Stimulated activated CD4-positive, alpha-beta T cell treated with anti-CD3 and anti-CD28 coated beads, Interleukin-1b, Interleukin-23, amount 100 ng/mL, for 48 hours (primary cell): ENCODE results near the gene SEPTIN1.
"Not testable (repeated sequence)": the region's sequence is repeated elsewhere in the genome, so short reads cannot be mapped to it uniquely, and the experiment has no call there.

ENCODE experiments used
- DNase-seq: peaks from one replicate; pipeline ENCODE4 v3.0.0-alpha.2; 2020

Gene SEPTIN1

DNA sequence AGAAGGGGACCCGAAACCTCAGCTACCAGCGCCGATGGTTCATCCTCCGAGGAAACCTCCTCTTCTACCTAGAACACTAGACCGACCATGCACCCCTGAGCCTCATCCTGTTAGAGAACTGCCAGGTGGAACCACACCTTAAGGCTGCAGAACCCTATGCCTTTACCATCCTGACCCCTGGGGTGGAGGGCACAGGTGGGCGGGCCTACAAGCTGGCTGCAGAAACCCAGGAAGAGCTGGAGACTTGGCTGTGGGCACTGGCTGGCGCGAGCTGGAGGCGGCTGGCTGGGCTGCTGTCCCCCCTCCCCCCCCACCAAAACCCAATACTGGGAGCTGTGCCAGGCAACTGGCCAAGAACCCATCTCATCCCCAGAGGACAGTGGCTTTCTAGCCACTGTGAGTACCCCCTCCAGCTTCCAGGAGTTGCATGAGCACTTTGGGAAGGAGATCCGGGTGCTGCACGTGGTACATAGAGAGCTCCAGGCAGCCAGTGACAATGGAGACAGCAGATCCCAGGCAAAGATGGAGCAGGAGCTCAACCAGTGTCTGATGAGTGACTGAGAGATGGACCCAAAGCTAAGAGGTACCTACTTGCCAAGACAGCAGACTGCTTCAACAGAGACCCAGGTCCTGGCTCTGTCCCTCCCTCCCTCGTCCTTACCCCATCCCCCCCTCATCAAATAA lies 25.8 kb downstream of the SEPTIN1 start:
- DNase-seq: no peak

DNA sequence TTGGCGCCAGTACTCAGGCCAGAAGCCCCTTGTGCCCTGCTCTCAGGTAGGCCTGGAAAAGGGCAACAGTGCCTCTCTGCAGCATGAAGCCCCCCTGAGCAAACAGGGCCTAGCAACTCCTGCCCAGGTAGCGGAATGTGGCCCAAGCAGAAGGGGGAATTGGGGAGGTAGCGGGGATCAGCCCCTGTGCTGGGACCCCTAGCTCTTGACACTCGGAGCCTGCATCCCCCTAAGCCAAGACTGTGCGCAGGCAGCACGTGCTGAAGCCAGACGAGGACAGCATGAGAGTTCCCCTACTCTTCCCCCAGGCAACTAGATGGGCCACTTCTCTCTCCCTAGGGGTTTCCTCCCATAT lies 26.4 kb downstream of the SEPTIN1 start:
- DNase-seq: no peak

DNA sequence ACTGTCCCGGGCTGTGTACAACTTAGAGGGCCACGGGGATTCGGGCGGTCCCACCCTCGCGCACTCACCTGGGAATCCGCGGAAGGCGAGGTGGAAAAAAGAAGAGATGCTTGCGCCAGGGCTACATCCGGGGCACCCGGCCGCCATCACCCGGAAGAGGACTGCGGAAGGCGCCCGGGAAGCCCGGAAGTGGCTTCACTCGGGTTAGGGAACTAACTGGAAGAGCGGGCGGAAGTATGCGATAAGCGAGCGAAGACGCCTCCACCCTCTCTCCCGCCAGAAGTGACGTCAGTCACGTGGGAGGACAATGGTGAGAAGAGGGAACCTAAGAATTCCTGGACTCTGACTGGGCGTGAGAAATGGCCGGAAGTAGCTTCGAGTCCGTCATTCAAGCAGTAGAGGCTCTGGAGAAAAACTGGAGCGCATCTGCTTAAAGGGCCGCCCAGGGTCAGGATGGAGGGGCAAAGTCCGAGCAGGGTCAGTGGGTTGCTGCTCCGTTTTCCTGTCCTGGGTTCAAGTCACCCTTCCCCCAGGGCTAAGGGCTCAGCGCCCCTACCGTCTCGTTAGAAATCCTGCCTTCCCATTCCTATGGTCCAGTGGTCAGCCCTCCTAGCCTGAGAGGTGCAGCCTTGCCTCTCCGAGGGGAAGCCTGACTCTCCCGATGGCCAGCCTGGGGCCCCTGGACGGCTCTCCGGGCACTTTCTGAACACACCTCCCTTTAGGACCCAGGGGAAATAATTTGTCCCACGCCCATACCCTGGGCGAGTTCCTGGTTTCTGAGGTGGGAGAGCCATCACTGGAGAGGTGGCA lies 27.0 kb downstream of the SEPTIN1 start, which contains the start of gene CD2BP2:
Gene CD2BP2, minus strand, starts transcription at position 165 of the 810 bp plus-strand sequence. CDS start 627 bp downstream, outside the sequence.
- peak; percentile 91 for DNase-seq

DNA sequence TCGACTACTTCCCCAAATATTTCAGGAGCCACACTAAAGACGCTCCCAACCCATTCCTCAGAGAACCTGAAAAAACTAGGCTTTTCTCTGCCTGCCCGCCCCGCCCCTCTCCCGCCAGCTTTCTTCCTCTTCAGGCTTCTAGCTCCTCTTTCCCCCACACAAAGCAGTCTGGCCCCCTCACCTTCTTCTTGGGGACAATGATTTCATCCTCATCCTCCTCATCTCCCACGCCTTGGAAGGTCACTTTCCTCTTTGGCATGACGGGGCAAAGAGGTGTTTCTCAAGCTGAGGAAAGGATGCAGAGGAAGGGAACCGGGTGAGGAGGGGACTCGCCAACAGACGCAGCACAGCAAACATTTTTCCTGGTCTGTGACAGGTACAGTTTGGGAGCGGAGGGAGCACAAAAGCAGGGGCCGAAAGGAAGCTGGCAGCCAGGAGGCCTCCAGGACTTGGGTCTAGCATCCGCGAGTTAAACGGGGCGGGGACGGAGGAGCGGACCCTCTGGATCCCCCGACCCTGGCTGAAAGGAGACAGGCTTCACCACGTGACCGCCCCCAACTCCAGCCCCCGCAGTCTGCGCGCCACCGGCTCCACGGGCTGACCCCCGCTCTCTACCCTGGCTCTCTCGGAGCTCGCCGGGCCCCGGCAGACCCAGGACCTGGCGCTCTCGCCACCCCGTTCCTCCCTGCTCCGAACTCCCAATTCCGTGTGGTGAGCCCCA lies 27.8 kb downstream of the SEPTIN1 start:
- peak; percentile 35 for DNase-seq

DNA sequence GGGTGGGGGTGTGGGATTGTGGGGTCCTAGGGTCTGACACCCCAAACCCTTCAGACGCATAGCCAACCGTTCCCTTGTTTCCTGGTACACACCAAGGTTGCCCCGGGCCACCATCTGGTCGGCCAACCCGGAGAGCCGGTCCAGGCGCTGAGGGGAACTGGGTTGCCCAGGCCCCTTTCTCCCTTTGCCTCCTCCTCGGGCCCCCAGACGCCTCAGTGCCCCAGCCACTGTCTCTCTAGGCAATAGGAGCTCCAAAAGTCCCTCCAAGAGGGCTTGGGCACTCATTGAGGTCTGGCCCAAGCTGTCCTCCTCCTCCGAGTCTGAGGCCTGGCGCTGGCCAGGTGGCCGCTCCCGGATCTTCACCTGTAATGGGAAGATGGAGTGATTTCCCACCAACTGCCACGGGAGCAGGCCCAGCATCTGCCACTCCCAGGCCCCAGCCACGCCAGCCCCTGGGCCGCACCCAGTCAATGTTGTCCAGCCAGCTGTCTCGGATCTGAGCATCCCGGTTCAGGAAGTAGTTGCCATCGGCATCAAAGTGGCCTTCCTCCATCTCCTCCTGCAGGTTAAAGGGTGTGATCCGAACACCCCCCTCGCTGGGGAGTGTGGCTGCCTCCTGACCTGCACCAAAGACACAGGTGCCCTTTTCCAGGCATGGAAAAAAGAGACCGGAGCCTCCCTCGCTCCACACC lies 28.8 kb downstream of the SEPTIN1 start:
- DNase-seq: no peak

DNA sequence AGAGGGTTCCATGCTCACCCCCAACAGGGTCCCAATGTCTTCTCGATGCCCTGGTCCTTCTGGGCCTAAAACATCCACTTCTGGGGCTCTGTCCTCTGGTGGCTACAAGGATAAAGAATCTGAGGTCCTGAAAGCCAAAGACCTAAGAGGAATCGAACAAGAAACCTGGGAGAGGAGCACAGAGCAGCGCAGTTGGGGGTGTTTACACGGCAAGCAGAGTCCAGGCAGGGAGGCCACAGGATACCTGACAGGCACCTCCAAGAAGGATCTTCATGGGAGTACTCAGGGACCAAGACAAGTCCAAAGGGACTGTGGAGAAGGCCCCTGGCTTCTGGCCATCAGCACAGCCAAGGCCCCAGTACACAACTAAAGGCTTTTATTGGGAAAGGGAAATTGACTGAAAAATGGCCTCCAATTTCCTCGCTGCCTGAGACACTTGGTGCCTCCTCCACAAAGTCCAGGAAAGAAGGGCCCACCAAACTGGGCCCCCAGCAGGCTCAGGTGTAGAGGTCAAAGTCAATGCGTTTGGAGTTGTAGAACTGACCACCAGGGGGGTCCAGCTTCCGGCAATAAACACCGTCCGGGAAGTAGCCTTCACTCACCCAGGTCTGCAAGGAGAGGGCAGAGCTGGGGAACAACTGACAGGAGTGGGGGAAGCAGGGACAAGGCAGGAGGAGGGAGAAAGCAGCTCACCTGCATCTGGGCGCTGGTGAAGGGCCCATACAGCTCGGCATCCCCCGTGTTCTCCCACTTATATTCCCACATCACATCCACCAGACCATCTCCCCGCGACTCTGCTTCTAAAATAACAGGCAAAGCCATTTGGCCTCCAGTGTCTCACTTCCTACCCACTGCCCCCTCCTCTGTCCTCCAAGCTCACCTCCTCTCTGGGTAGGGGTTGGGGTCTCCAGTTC lies 29.6 kb downstream of the SEPTIN1 start:
- DNase-seq: no peak

DNA sequence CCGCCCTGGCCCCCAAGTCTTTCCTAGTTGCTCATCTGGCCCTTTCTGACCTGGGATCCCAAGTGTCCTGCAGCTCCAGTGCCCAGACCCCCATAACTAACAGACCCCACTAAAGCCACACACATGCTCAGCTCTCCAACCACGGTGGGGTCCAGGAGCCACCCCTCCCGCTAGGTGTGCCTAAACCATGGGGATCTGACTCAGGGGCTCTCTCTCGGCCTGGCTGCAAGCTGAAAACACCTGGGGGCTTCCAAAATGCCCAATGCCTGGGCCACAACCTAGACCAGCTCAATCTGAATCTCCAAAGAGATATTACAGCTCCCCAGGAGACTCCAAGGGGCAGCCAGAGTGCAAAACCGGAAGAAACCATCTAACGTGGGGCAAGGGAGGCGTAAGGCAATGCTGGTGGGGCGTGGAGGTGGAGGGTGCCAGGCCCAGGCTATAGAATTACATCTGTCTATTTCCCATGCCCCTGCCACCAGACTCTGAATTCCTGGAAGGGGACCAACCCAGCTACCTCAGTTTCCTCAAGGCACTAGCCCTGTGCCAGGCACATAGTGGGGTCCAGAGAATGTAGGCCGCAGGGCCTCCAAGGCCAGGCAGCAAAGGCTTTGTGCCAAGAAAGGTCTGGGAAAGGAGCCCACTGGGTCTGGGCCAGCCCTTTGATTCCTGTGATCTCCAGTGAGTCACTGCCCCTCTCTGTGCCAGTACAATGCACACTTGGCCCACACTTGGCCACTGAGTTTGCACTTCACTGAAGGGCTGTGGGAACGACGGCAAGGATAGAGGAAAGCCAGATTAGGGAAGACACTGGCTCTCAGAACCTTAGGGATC lies 30.6 kb downstream of the SEPTIN1 start:
- no peak for DNase-seq

DNA sequence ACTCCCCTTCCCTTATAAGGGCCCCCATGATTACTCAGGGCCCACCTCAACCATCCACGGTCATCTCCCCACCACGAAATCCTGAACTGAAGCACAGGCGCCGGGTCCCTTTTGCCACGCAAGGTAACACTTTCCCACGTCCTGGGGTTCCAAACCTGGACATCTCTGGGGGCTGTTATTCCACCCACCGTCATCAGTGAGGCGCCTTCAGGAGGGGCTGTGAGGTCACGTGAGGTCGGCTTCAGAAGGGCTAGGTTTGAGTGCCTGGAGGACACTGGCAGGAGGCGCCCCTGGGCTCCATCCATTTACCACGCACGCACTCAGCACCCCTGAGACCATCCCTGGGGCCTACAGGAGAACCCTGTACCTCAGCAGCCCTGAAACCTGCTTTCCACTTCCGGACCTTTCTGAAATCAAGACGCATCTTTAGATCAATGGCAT lies 31.3 kb downstream of the SEPTIN1 start:
- DNase-seq: no peak

DNA sequence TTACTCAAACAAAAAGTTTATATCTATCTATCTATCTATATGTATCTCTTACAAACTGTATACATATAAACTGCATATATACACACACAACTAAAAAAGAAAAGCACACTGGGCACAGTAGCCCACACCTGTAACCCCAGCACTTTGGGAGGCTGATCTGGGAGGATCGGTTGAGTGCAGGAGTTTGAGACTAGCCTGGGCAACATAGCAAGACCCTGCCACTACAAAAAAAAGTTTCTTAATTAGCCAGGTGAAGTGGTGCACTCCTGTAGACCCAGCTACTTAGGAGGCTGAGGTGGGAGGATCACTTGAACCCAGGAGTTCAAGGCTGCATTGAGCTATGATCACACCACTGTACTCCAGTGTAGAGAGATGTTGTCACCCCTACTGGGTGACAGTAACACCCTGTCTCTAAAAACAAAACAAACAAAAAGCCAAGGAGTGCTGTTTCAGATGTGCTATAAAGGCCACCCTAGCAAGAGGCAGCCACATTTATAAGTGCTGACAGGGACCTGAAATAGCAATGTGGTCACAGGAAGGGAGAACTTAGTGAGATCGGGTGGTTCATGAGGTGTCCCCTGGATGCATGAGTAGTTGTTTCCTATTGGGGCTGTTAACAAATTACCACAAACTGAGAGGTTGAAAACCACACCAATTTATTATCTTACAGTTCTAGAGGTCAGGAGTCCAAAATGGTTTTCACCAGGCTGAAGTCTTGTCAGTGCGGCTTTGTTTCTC lies 32.1 kb downstream of the SEPTIN1 start:
- DNase-seq: no peak

DNA sequence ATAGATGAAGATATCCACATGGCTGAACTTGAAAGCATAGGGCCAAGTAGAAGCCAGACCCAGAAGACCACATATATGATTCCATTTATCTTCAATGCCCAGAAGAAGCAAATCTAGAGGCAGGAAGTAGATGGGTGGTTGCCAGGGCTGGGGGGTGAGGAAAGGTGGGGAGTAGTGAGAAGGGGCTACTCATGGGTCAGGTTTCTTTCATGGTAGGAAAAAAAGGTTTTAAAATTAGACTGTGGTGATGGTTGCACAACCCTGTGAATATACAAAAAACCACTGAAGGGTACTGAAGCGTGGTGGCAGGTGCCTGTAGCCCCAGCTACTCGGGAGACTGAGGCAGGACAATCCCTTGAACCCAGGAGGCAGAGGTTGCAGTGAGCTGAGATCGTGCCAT lies 32.7 kb downstream of the SEPTIN1 start:
- DNase-seq: no peak

DNA sequence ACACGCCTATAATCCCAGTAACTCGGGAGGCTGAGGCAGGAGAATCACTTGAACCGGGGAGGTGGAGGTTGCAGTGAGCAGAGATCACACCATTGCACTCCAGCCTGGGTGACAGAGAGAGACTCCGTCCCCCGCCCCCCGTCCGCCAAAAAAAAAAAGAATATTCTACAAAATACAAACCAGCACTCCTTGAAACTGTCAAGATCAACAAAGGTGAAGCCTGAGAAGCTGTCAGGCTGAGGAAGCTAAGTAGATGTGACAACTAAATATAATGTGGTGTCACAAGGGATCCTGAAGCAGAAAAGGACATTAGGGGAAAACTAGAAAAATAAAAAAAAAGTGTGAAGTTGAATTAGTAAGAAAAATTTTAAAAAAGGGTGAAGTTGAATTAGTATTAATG lies 33.4 kb downstream of the SEPTIN1 start:
- DNase-seq: no peak

DNA sequence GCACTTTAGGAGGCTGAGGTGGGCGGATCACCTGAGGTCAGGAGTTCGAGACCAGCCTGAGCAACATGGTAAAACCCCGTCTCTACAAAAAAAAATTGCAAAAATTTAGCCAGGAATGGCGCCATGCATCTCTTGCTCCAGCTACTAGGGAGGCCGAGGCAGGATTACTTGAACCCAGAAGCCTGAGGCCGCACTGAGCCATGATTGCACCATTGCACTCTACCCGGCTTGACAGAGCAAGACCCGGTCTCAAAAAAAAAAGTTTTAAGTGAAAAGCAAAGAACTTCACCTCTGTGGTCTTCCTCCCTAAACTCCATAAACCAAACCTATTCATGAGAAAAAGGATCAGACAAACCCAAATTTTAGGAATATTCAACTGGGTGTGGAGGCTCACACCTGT lies 34.2 kb downstream of the SEPTIN1 start:
- DNase-seq: no peak

DNA sequence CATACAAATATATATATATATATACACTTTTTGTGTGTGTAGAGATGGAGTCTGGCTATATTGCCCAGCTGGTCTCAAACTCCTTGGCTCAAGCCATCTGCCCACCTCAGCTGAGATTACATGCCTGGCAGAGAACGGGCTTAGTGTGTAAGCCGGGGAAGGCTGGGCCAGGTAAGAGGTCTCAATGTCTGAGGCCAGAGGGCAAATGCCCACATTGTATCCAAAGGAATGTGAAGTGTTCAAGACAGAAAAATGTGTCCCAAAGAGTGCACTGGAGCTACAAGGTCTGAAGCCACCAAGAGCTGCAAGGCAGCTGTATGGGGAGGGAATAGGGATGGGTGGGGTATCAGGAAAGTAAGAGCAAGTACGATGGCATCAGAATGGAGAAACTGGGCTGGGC lies 36.1 kb downstream of the SEPTIN1 start:
- no peak for DNase-seq

DNA sequence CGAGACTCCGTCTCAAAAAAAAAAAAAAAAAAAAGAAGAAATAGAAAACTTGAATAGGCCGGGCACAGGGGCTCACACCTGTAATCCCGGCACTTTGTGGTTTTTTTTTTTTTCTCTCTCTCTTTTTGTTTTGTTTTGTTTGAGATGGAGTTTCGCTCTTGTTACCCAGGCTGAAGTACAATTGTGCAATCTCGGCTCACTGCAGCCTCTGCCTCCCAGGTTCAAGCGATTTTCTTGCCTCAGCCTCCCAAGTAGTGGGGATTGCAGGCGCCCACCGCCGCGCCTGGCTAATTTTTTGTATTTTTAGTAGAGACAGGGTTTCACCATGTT lies 38.9 kb downstream of the SEPTIN1 start:
- DNase-seq: not testable (repeated sequence)

DNA sequence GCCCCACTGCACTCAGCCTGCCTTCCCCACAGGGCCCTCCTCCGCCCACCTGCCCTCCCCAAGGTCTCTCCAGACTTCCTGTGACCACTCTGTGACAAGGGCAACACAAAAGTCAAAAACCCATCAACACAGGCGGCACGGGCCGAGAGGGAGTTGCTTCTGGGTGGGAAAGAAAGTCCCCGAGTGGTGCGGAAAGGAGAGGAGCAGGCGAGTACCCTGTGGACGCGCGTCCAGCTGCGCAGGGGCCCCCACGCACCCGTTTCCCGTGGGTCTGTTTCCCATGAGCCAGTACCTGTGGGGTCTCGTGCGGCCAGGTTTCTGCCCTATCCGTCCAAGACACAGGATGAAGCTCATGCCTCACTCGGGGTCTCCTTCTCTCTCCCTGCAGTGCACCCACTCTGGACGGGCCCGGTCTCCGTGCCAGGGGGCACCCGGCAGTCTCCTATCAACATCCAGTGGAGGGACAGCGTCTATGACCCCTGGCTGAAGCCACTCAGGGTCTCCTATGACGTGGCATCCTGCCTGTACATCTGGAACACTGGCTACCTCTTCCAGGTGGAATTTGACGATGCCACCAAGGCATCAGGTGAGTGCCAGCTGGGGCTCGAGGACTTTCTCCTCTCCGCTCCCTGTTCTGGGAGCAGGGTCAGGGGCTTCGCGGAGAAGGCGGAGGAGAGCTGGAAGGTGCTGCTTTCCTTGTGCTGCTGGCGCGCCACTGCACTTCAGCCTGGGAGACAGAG lies 39.4 kb downstream of the SEPTIN1 start:
- no peak for DNase-seq

DNA sequence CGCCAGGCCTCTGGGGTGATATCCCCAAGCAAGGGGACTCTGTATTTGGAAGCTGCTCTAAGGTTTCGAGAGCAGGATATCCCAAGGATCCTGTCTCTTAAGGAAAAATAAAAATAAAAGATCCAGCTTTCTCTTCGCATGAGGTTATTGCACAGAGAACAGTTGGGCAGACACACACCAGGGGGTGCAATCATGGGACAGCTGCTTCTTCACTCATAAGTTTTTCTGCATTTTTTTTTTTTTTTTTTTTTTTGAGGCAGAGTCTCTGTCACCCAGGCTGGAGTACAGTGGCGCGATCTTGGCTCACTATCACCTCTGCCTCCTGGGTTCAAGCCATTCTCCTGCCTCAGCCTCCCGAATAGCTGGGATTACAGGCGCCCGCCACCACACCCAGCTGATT lies 40.4 kb downstream of the SEPTIN1 start:
- not testable (repeated sequence) for DNase-seq

DNA sequence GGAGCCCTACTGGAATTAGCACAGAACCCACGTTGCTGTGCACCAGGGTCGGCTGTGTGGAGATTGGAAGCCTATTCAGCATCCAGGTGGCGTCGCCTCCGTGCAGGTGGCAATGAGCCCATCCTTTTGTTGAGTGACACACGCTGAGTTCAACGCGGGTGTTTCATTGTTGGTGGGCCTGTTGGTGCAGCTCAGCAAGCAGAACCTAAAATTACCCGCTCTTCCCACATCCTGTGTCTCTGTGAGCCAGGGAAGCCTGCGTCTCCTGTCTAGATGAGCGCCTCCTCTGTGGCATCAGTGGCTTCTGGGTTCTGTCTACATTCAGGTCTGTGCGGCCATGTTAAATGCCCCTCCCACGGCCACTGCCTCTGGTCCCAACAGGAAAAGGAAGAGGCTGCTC lies 41.7 kb downstream of the SEPTIN1 start:
- DNase-seq: no peak

DNA sequence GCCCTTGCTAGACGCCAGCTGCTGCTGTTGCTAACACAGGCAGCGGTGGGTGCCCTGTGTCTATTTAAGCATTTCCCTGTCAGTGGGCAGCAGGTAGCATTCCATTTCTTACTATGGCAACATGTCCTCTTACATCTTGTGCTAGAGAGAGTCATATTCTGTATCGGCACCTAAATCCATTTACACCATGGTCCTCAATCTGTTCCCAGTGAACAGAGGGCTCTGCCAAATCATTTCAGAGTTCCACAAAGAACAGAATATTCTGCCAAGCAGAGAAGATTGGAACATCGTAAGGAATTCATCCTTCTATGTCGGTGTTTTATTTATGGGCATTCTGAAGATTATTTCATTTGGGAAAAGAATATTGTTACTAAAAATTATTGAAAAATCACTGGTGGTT lies 43.6 kb downstream of the SEPTIN1 start:
- DNase-seq: not testable (repeated sequence)

DNA sequence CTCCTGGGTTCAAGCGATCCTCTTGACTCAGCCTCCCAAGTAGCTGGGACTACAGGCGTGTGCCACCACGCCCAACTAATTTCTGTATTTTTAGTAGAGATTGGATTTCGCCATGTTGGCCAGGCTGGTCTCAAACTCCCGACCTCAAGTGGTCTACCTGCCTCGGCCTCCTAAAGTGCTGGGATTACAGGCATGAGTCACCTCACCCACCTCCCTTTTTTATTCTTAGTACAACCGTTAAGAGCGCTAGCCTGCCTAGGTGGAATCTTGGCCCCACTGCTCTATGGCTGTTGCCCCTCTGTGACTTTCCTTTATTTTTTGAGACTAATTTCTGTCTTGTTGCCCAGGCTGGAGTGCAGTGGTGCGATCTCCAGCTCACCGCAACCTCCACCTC lies 44.4 kb downstream of the SEPTIN1 start:
- DNase-seq: not testable (repeated sequence)
